Measurements from ENCODE around the gene TSPEAR.
A peak's percentile ranks its signal among the peaks of the same experiment; 100 is the strongest.

The TSPEAR gene

DNA sequence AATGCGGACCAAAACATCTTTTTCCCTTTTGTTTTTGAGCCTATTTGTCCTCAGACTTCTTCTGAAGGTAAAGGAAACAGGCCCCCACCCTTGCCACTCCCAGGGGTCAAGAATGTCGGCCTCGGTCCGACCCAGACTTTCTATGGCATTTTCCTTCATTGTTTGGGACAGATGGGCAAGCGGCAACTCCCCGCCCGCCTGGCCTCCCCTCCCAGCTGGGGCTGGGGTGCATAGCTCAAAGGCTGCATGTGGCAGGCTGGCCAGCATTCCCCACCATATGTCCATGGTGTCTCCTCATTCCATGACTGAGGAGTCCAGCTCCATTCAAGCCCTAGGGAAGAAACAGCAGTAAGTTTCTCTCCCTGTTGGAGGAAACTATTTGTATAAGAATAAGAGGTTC is 29.4 kb upstream of the TSPEAR start:
- TF ChIP-seq, protein P1, sequence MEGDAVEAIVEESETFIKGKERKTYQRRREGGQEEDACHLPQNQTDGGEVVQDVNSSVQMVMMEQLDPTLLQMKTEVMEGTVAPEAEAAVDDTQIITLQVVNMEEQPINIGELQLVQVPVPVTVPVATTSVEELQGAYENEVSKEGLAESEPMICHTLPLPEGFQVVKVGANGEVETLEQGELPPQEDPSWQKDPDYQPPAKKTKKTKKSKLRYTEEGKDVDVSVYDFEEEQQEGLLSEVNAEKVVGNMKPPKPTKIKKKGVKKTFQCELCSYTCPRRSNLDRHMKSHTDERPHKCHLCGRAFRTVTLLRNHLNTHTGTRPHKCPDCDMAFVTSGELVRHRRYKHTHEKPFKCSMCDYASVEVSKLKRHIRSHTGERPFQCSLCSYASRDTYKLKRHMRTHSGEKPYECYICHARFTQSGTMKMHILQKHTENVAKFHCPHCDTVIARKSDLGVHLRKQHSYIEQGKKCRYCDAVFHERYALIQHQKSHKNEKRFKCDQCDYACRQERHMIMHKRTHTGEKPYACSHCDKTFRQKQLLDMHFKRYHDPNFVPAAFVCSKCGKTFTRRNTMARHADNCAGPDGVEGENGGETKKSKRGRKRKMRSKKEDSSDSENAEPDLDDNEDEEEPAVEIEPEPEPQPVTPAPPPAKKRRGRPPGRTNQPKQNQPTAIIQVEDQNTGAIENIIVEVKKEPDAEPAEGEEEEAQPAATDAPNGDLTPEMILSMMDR (IDR thresholded peaks at IDR 0.05; ENCODE audit: insufficient read depth, low read depth, low read length, missing control alignments): no peak
- H3K4me3 ChIP-seq (ENCODE audit: low read length): no peak overlapping the region
- no peak for DNase-seq (ENCODE audit: low read depth)

DNA sequence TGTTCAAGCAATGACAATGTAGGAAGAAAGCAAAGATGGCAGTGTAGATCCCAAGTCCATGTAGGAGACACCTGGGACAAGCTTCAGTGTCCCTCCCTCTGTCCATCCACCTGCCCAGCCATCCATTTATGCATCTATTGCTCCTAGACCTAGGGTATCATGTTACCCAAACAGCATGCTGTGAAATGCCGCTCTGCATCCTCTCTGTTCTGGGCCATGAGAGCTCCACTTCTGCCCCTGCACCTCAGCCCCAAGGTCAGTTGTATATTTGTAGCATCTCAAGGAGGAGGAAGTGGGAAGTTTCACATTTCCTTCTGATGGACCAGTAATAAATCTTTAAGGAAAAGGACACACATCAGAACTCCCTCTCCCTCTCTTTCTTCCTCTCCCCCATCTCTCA is 27.9 kb upstream of the TSPEAR start:
- no peak for DNase-seq (ENCODE audit: low read depth)
- TF ChIP-seq, protein P1 (IDR thresholded peaks at IDR 0.05; ENCODE audit: insufficient read depth, low read depth, low read length, missing control alignments): no peak
- no peak overlapping the region for H3K4me3 ChIP-seq (ENCODE audit: low read length)

DNA sequence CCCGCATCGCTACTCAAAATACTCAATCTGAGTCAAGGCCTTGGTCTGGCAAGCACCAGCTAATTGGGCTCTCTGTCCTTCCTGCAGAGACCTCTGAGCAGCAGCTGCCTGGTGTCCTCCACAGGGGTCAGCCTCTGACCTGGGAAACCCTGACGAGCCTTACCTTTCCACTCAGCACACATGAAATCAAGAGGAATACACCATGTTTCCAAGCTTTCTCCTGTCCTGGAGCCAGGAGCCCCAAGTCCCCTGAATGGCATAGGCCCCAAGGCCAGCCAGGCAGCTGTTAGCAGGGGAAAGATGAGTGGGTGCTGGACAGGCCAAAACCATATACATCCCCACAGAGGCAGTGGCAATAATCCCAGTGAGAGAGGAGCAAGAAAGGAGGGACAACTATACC is 27.2 kb upstream of the TSPEAR start:
- DNase-seq (ENCODE audit: low read depth): no peak
- TF ChIP-seq, protein P1 (IDR thresholded peaks at IDR 0.05; ENCODE audit: insufficient read depth, low read depth, low read length, missing control alignments): no peak
- H3K4me3 ChIP-seq (ENCODE audit: low read length): no peak overlapping the region

DNA sequence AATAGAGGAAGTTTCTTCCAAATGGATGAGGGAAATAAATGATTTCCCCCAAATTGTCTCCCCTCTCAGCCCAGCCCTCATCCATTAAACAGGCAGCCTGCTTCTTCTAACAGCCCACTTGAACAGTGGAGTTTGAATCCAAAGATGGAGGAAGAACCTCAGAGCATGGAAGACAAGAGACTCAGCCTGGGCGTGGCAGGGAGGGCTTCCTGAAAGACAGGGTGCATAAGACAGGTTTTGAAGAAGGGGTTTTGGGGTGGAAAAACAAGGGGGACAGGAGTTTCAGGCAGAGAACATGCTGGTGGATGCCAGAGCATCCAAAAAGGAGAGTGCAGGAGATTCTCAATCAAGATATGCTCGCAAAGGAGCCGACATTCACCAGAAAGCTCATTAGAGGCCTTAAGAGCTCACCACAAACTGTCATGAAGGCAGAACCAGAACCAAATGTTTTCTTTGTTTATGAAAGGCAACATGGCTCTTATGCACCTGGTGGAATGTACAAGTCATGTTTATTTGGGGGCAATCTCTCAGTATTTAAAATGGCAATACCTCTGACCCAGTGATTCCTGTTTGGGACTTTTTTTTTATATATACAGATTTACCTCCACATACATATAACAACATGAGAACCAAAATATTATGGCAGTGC is 26.5 kb upstream of the TSPEAR start:
- TF ChIP-seq, protein P1 (IDR thresholded peaks at IDR 0.05; ENCODE audit: insufficient read depth, low read depth, low read length, missing control alignments): no peak
- H3K4me3 ChIP-seq (ENCODE audit: low read length): no peak overlapping the region
- DNase-seq (ENCODE audit: low read depth): peak; percentile 28

DNA sequence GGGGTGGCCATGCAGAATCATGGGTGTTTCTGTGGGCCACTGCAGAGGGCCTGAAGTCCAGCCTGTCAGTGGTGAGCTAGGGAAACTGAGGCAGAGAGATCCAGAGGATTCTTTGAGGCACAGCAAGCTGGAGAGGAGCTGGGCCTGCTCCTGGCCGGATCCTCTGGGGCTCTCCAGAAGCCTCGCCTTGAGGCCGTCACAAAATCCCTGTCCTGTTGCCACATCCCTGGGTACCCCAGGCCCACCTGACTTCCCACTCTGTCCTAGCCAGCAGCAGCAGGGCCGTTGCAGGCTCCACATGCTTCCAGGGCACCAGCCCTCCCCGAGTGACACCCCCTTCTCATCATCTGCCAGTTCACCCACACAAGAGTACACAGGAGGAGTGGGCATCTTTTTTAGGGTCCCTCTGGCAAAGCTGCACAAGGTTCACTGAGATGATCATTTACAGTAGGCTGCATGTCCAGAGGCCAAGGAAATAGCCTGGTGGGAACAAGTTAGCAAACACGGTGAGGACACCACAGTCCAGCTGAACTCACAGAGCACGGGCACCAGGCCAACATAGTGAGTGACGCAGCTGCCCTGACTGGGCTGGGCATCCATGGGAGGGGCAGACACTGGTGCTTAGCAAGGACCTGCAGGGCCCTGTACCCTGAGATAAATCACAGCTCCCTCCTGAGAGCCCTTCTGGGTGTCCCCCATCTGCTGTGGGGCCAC is 25.1 kb upstream of the TSPEAR start:
- H3K4me3 ChIP-seq (ENCODE audit: low read length): no peak overlapping the region
- no peak for DNase-seq (ENCODE audit: low read depth)
- TF ChIP-seq, protein P1 (IDR thresholded peaks at IDR 0.05; ENCODE audit: insufficient read depth, low read depth, low read length, missing control alignments): no peak

DNA sequence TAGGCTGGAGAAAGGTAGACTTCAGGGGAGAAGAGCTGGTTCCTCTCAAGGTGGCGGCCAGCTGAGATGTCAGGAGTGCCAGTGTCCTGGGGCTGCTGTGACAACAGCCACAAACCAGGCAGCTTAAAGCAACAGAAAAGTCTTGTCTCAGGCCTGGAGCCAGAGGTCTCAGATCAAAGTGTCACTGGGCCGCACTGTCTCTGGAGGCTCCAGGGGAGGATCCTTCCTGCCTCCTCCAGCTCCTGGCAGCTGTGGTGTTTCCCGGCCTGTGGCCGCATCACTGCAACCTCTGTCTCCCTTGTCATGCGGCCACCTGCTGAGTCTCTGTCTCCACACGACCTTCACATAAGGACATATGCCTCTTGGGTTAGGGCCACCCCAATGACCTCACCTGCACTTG is 24.4 kb upstream of the TSPEAR start:
- H3K4me3 ChIP-seq (ENCODE audit: low read length): no peak overlapping the region
- DNase-seq (ENCODE audit: low read depth): no peak
- TF ChIP-seq, protein P1 (IDR thresholded peaks at IDR 0.05; ENCODE audit: insufficient read depth, low read depth, low read length, missing control alignments): no peak

DNA sequence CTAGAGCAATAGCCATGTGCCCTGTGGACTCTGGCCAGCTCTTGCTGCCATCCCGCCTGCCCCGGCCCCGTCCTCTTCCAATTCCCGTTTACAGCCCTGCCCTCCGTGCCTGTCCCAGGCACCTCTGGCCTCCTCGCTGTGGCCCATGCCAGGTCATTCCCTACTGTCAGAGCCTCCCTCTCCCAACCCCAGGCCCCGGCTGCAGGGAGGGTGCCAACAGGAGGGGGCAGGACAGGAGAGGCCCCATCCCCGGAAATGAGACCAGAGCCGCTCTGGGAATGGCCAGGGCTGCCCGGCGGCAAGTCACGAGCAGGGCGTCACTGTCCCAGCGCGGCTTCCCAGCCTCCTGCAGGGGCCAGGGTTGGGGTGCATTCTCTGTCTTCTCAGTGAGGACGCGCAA is 23.5 kb upstream of the TSPEAR start:
- TF ChIP-seq, protein P1 (IDR thresholded peaks at IDR 0.05; ENCODE audit: insufficient read depth, low read depth, low read length, missing control alignments): no peak
- no peak overlapping the region for H3K4me3 ChIP-seq (ENCODE audit: low read length)
- DNase-seq (ENCODE audit: low read depth): no peak
